Stimulated activated CD8-positive, alpha-beta memory T cell treated with anti-CD3 and anti-CD28 coated beads, Interleukin-12 subunit alpha, Interleukin-12 subunit beta, amount 100 ng/mL, for 24 hours (primary cell): ENCODE data around the gene CRADD.
"Not testable (repeated sequence)": the region's sequence is repeated elsewhere in the genome, so short reads cannot be mapped to it uniquely, and the experiment has no call there.

Experiments
- DNase-seq: peaks from one replicate; pipeline ENCODE4 v3.0.0-alpha.2; 2020; ENCODE audit errors: extremely low read depth

Gene CRADD

GRCh38 chr12:93871566-93871965, 194.4 kb downstream of the CRADD start:
- not testable (repeated sequence) for DNase-seq

GRCh38 chr12:93873561-93873960, 196.4 kb downstream of the CRADD start:
- no peak for DNase-seq

DNA sequence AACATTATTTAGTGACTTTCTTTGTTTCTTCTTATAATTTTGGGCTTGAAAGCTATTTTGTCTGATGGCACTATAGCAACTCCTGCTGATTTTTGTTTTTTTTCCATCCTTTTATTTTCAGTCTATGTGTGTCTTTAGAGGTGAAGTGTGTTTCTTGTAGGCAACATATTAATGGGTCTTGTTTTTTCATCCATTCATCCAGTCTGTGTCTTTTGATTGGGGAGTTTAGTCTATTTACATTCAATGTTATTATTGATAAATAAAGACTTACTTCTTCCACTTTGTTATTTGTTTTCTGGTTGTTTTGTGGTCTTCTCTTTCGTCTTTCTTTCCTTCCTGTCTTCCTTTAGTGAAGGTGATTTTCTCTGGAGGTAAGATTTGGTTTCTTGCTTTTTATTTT, 198.0 kb downstream of the CRADD start:
- no peak for DNase-seq

GRCh38 chr12:93876360-93876759, 199.2 kb downstream of the CRADD start:
- DNase-seq: no peak

DNA sequence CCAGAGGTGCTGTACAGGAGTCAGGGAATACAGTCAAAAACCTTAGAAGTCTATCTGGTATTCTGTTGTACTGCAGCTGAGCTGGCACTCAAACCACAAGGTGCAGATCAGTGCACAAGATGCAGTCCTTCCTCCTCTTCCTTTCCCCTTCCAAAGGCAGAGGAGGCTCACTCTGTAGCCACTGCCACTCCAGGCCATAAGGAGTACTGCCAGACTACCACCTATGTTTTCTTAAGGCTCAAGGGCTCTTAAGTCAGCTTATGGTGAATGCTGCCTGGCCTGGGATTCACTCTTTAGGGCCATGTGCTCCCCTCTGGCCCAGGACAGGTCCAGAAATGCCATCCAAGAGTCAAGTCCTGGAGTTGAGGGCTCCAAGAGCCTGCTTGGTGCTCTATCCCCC, 200.3 kb downstream of the CRADD start:
- DNase-seq: no peak

- no peak for DNase-seq
Observed at GRCh38 chr12:93879476-93880421, 202.6 kb downstream of the CRADD start.

- DNase-seq: no peak
Observed at GRCh38 chr12:93880853-93881522, 203.8 kb downstream of the CRADD start.

DNA sequence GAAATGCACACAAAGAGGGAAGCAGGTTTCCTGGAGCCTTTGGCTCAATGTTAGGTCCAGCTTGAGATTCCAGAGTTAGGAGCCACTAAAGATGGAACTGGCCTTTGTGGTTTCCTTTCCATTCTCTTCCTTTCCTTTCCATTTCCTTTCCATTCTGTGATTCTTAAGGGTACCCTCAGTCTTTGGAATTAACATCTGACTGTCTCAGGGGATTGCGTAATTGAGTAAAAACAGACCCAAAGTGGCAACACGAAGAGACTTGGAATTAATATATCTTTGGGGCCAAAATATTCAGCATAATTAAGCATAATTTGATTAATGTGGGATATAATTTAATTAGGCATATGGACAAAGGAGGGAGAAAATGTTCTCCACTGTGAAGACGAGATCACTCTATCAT, 205.6 kb downstream of the CRADD start:
- DNase-seq: no peak

- no peak for DNase-seq
Observed at GRCh38 chr12:93883436-93884154, 206.4 kb downstream of the CRADD start.

DNA sequence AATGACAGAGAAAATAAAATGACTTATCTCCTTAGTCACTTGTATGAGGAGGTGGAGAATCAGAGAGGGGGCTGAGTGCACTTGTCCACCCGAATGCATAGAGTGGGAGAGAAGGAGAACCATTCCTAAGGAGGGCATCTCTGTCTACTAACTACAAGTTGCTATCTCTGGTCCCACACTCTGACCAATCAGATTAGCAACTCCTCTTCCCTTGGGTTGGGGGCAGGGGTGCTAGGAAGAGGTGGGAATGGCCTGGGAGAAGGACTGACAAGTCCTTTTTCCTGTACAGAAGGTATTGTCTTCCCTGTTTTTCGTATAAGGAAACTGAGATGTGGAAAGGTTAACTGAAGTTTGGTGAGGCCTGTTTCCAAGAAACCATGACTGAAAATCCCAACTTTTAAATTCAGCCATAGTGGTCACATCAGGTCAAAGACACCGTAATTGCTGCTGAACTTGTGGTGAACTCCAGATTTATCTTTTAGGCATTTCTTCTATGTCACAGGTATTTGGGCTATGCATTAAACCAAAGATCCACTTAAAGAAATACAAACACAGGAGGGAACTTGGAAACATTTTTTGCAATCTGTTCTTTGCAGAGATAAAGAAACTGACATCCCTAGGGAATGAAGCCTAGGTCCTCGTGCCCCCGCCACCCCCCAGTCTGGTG, 207.8 kb downstream of the CRADD start:
- no peak for DNase-seq

DNA sequence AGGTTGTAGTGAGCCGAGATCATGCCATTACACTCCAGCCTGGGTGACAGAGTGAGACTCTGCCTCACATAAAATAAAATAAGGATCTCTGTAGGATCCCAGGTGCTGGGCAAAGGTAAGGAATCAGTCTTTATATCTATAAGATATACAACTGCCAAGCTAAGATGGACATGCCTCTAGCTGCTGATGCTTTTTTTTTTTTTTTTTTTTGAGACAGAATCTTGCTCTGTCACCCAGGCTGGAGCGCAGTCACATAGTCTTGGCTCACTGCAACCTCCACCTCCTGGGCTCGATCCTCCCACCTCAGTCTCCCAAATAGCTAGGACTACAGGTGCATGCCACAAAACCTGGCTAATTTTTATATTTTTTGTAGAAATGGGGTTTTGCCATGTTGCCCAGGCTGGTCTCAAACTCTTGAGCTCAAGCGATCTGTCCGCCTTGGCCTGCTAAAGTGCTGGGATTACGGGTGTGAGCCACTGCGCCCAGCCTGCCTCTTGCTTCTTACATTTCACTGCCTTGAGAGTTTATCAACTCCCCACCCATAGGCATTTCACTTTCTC, 208.9 kb downstream of the CRADD start:
- not testable (repeated sequence) for DNase-seq

- no peak for DNase-seq
Observed at GRCh38 chr12:93886533-93887511, 209.6 kb downstream of the CRADD start.

DNA sequence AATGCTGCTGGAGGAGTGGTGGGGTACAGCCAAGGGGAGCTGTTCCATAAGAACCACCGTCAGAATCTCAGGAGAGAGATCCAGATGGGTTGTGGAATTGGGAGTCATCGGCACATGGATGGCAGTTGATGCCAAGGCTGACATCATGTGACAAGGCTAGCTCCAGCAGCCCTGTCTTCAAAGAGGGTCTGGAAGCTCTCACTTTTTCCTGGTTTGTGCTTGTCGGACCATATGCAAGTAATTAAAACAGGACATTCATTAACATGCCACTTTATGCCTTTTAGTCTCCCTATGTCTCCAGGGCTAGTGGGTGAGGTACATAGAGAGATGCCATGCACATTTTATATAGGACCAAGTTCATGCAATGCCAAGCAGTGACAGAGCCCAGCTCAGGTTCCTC, 211.8 kb downstream of the CRADD start:
- DNase-seq: no peak

- DNase-seq: no peak
Observed at GRCh38 chr12:93889516-93890212, 212.5 kb downstream of the CRADD start.

- DNase-seq: no peak
Observed at GRCh38 chr12:93892423-93893268, 215.5 kb downstream of the CRADD start.

GRCh38 chr12:93894391-93895088, 217.4 kb downstream of the CRADD start:
- no peak for DNase-seq

DNA sequence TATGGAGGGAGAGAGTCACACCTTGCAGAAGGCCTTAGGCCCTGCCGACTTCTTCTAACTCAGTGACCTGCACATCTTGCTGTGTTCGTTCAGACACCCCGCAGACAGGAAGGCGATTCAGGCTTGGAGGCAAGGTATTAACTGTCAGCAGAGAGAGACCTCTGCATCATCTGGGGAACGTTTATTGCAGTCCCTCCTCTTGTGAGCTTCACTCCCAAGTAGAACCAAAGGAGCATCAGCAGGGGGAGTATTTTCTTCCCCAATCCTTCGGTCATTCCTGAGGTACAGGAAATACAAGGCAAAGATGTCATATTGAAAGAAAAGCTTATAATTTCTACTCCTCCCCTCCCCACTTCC, 217.9 kb downstream of the CRADD start:
- no peak for DNase-seq

DNA sequence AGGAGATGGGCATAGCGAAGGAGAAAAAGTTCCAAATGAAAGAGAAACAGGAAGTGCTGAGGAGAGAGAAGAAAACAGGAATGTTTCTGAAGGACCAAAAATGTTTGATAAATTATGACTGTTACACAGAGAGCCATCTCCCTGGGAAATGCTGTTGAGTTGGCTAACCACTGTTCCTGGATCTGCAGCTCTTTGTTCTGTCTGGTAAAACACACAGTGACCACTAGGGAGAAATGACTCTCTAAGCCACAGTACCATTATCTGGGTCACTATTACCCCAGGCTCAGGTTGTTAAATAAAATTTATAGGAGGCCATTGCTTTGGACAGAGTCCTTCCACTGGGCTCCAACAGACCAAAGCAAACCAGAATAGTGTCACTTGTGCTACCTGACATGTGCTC, 219.3 kb downstream of the CRADD start:
- no peak for DNase-seq
